HG02885 (cell line): Measurements from ENCODE around the gene GJC2.

ENCODE experiments used
- ATAC-seq: cut with Tn5 transposase; IDR thresholded peaks from one replicate; pipeline ENCODE4 v1.9.1; 2021; ENCODE audit warnings: mild to moderate bottlenecking; ENCODE audit not compliant: unreplicated experiment, poor library complexity

Gene GJC2

DNA sequence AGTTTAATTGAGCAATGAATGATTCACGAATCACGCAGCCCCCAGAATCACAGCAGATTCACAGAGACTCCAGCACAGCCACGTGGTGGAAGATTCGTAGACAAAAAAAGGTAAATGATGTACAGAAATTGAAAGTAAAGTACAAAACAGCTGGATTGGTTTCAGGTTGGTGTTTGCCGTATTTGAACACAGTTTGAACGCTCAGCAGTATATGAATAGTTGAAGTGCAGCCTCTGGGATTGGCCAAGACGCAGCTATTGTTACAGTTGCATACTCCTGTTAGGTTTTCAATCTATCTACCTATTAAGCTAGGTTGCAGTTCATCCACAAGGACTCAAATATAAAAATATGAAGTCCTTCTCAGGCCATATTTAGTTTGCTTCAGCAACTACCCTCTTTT lies 37.6 kb upstream of the GJC2 start:
- no peak for ATAC-seq

DNA sequence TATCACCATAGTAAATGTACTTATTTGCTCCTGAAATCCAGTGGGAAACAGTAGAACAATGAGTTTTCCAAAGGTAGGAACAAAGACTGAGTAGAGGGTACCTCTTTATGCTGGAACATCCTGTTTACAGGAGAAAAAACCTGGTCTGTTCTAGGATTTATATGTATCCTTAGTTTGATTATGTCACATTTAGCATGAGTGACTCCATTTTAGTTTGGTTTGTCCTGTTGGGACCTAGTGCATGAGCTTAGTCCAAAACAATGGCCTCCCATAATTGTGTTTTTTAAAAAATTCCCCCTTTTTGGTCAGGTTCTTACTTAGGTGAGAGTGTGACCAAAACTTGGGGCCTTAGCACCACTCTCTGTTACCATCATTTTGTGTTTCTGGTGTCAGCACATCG lies 37.1 kb upstream of the GJC2 start:
- no peak for ATAC-seq

DNA sequence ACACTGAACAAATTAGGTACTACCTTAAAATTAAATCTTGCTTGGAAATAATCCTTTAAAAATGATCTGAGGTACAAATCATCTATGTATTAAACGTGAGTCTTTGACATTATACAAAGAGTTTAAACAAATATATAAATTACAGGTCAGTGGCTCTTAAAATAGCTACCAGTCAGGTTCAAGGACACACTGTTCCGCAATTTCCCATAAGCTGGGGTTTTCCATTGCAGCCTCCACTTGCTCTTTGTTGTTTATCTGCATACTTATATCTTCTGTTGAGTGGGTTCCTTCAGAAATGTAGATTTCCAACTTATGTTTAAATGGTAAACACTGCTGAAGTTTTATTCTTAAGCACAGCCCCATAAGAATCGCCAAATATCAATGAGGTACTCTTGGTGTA lies 34.9 kb upstream of the GJC2 start:
- no peak for ATAC-seq

DNA sequence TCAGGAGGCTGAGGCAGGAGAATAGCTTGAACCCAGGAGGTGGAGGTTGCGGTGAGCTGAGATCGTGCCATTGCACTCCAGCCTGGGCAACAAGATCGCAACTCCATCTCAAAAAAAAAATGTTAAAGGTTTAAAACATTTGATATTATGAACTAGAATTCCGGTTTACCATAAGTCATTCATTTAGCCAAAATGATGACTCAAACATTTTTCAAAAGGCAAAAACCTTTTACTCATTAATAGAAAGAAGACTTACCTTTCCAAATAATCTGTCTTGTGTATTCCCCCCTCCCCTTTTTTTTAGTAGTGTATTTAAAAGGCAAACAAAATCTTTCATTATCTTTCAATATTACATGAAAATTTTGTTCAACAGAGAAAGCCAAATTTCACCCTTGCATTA lies 32.4 kb upstream of the GJC2 start:
- ATAC-seq = no peak

DNA sequence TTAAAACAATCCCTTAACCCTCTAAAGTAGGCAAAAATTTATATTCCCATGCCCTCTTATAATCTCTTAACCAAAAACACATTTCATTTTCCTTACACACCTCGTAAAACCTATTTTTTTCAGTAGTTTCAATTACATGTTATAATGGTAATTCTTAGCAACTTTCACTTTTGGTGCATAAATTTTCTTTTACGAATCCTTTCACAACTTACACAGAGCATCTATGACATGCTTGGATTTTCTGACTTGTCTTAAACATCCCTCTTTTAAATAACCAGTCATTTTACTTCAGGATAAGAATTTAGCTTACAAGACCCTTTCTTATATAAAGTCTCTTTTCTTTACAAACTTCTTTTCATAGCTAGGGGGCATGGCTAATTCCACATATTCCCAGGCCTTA lies 31.7 kb upstream of the GJC2 start:
- no peak for ATAC-seq

DNA sequence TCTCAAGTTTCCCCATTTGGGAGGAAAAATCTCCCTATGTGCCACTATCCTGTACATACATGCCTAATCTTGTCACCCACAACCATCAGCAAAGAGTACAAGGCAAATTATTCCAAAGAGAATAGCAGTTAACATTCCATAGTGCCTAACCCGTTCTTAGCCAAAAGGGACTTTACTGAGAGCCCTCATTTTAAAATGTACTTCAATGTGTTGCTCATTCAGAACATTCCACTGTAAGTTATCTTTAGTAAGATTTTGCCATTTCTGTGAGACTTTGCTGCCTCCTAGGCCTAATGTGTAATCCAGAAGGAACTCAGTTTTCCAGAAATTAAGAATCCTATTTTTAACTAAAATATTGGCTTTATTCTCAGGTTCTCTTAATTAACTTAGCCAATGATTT lies 29.4 kb upstream of the GJC2 start:
- no peak for ATAC-seq

DNA sequence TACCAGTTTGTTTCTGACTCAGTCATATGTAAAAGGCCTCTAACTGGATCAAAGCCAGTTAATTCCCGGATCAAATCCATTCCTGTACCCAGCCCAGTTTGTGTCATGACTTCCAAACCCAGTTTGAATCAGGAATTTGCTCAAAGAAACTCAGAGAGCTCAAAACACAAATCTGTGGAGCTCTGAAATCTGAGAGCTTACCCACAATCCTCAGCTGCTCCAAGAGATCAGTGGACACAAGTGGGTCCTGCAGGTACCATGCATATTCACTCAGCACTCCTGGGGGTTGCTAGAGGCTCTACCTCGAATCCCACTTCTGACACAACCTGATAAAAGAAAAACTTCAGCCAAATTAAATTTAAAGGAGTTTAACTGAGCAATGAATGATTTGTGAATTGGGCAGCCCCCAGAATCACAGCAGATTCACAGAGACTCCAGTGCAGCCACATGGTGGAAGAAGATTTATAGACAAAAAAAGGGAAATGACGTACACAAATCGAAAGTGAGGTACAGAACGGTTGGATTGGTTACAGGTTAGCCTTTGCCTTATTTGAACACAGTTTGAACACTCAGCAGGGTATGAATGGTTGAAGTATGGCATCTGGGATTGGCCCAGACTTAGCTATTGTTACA lies 28.8 kb upstream of the GJC2 start:
- no peak for ATAC-seq

DNA sequence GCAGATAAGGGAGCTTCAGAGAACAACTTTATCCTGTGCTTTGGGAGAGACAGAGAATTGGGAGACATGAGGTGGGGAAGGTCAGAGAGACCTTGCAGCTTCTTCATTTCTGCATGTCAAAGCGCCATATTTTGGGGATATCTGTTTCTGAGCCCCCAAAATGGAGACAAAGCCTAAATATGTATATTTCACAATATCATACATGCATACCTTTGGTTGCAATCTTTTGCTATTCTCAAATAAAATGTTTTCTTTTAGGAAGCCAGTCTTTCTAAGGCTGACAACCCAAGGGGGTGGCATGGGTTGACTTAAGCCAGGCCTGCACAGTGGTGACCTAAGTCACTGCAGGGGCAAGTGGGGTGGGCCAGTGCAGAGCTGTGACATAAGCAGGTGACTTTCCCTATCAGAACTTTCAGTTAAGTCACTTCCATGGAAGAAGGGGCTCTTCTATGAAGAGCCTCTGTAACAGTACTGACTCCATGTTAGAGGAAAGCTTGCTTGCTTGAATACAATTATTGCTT lies 26.7 kb upstream of the GJC2 start:
- no peak for ATAC-seq

DNA sequence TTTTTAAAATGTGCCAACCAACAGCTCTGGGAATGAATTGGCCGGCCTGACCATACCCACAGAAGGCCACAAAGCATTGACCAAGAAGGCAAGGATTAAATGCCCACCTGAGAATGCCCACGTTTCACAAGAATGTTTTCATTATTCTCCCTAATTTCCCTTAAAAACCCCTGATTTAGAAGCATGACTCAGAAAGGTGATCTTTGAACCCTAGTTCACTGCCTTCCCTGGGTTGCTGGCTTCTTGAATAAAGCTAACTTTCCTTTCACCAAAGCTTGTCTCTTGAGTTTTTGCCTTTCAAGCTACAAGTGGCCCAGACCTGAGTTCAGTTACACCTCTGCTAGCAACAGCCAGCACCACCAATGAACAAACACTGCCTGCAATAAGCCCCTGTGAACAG lies 26.2 kb upstream of the GJC2 start:
- ATAC-seq = no peak

DNA sequence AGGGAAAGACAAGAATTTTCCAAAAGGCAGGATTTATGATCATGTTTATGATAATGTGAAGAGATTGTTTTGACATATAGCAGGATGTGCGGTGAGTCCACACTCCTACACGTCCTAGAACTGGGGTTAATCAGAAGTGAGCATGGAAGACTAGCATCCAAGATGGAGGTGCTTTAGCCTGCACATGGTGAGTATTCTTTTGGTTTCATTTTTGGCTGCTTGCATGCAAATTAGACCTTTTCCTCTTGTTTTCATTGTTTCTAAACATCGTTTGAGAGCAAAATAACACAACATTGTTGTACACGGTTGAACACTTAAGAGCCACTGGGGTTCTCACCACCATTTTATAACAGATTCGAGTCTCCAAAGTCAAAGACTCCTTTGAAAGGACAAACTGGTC lies 24.5 kb upstream of the GJC2 start:
- ATAC-seq = no peak

DNA sequence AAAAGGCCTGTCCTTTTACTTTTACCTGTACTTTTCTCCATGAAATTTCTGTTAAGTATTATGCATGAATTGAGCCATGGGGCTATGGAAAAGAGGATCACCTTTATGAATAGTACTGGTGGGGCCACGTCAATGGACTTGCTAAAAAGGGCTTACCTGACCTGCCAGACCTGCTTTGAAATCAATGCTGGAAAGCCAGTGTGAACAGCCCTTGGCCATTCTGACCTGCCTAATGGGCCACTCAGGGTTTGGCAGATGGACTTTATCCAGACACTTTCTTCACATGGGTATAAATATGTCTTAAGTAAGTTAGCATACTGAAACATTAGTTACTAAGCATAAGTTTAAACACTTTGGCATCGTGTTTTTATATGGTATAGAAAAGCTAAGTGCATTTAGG lies 18.0 kb upstream of the GJC2 start:
- ATAC-seq = no peak

DNA sequence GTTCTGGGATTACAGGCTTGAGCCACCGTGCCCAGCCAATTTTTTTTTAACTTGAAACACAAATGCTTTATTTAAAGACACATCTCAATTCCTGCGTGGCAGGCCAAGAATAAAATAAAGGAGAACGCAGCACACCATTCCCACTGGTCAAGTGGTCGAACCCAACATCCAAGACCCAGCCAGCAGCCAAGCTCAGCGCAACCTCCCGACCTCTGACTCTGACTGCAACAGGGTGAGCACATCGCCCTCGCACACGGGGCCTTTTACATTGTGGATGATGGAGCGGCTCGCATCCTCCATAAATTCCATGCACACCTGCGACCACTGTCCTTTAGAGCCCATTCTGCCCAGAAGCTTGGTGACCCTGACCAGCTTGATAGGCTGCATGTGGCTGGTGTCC lies 15.1 kb upstream of the GJC2 start:
- no peak for ATAC-seq

DNA sequence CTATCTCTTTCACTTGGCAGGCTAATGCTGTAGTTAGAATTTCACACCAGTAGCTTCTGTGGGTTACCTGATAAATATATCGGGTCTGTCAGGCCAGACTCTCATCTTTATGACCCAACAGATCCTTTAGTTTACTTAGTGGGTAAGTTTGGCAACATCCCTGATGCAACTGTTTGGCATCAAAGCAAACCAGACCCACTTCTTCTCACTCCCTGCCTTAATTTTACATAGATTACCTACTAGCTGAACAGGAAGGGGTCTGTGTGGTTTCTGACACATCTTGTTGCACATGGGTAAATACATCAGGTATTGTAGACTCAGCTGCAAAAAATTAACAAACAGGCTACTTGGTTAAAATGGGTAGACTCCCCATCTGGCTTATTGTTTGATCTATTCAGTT lies 12.8 kb upstream of the GJC2 start:
- ATAC-seq = no peak

DNA sequence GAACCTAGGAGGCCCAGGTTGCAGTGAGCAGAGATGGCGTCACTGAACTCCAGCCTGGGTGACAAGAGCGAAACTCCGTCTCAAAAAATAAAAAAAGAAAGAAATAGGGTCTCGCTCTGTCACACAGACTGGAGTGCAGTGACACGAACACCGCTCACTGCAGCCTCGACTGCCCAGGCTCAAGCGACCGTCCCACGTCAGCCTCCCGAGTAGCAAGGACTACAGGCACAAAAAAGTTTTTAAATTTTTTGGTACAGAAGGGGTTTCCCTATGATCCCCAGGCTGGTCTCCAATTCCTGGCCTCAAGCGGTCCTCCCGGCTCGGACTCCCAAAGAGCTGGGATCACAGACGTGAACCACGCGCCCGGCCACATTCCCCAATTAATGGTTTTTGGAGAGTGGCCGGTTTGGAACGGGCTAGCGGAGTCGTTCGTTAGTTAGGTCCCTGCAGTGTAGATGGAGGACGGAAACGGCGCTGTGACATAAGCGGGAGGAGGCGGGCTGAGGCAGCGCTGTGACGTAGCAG lies 10.3 kb upstream of the GJC2 start:
- no peak for ATAC-seq

DNA sequence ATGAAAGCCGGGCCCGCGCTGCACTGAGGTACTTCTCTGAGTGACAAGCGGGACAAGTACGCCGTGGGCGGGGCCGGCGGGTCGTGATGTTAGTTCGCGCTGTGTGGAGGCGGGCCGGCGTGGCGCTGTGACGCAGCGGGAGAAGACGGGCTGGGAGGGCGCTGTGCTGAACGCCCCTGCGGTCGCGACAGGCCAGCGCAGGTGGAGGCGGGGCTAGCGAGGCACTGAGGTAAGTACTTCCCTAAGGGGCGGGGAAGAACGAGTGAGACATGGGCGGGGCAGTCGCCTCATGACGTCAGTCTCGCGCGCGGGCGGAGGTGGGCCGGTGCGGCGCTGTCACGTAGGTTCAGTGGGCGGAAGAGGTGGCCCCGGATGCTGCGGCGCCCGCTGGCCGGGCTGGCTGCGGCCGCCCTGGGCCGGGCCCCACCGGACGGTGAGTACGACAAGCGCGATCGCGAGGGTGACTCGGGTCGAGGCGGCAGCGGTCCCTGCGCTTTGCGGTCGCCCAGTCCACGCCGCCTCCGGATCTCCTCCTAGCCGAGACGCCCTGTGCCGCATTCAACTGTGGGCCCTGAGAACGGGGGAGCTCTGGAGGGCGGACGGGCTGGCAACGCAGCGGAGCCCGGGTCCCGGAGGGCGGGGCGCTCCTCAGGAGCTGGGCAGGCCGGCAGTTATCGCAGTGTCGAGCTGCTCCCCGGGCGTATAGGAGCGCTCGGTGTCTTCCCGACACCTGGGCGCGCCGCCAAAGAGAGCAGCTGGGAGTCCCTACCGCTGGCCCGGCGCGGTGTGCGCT lies 9.6 kb upstream of the GJC2 start, which contains the start of gene GUK1:
Gene GUK1, plus strand, starts transcription at position 349 of the 793 bp plus-strand sequence. Its CDS starts 24 bp downstream, at position 373.
- peak; percentile 91 for ATAC-seq

DNA sequence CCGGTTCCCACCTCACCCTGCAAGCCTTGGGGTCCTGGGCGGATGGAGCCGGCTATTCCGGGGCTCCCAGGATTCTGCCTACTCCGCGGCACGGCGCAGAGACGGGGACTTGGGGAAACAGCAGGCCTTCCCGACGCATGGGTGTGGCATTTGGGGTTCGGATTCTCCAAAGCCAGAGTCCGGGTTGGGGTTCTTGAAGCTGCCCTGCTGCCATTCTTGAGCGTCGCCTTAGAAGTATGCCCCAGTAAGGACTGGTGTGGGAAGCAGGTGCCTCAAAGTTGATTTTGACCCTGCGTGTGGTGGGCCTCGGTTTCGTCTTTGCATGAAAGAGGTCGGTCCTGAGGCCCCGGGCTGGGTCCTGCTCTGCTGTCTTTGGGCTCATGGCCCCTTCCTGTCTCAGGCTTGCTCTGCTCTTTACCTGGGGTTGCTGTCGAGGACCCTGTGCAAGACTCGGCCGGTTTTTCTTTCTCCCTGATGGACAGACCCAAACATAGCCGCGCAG lies 9.0 kb upstream of the GJC2 start:
- ATAC-seq = no peak

DNA sequence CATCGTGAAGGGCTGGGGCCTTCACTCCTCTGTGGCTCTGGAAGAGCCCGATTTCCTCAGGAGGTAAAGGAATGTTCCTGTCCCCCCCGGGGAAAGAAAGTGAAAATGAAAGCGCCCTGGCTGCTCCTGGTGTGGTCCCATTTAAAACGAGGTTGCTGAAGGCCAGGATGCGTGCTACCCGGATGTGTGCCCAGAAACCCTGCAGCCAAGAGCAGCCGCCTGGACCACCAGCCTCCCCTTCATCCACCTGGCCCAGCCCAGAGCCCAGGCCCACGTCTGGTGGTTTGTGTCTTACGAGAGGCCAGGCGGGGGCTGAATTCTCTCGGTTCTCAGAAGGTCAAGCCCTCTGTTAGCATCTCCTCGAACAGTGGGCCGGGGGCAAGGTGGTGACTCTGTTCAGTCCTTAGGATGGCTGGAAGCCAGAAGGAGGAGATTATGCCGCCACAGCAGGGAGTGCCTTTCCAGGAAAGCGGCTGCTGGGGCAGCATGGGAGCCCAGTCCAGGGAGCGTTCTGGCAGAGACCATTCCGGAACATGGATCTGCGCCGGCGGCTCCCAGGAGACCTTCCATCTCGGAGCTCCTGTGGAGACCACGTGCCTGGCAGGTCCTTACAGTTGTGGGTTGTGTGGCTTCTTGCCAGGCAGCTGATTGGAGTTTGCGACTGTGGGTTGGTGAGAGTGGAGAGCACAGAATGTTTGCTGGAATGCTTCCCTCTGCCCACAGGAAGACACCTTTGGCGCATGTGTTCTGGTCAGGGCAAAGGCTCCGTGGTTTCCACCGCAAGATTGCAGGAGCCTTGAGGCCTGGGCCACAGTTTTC lies 8.3 kb upstream of the GJC2 start:
- ATAC-seq = no peak

DNA sequence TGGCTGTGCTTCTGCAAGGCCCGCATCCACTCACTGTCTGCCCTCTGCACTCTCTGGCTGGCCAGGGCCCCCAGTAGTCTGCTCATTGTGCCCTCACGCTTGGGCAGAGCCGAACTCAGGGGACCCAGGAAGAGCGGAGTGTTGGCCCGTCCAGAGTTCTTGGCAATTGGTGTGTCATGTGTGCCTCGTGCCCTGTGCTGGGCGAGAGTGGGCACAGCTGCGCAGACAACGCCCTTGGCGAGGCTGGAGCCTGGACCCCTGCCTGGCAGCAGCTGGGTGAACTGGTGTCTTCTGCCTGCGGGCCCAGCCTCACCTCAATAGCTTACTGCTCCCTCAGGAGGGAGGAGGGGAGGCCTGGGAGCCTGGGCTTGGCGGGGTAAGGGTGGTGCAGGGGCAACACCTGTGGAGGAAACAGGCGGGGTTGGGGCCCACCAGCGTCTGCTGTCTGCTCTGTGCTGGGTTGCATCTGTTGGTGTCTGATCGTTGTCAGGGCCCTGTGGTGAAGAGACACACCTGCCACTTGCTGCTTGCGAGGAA lies 7.5 kb upstream of the GJC2 start:
- no peak for ATAC-seq

DNA sequence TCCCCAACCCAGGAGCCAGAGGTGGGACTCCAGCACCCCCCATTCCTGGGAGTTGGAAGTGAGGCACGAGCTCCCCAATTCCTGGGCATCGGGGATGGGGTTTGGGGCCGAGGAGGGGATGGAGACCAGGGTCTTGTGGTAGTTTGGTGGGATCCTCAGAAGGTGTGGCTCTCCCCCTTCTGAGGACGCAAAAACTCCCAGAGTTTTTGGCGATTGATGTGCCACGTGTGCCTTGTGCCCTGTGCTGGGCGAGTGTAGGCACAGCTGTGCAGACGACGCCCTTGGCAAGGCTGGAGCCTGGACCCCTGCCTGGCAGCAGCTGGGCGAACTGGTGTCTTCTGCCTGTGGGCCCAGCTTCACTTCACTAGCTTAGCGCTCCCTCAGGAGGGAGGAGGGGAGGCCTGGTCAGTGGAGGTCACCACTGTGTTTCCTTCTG lies 7.0 kb upstream of the GJC2 start:
- no peak for ATAC-seq

DNA sequence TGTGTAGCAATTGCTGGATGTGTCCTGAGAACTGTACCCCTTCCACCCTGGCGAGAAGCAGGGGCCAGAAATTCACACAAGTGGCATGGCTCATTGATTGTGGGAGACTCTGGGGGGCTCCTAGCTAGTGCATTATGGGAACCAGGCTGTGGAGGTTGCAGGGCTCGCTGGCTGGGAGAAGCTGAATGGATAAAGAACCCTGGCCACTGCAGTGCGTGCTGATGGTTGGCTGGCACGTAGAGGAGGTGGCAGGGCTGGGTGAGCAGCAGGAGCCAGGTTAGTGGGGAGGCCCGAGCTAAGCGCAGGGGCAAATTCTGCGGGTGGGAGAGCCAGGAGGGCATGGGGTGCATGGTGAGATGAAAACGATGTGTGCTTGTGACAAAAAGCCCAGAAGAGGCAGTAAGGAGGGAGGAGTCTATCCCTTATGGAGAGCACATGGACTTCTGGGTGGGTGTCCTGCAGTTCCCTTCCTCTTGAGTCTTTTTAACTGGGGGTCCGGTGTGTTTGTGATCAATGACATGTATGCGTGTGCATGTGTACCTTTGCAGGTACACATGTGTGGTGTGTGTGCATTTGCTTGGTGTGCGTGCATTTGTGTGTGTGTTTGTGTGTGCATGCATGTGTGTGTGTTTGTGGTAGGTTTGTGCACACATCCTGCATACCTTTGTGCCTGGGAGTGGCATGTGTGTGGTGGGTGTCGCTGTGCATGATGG lies 6.1 kb upstream of the GJC2 start:
- no peak for ATAC-seq
